HG03558 (cell line): ENCODE results near the gene PADI2.

Experiments
- ATAC-seq: cut with Tn5 transposase; IDR thresholded peaks from one replicate; pipeline ENCODE4 v1.9.1; 2021; ENCODE audit warnings: moderate number of reproducible peaks; ENCODE audit not compliant: unreplicated experiment; ENCODE audit errors: extremely low read depth

The PADI2 gene

GRCh38 chr1:17030206-17030605 lies 89.0 kb downstream of the PADI2 start:
- no peak for ATAC-seq

GRCh38 chr1:17028662-17029188 lies 90.5 kb downstream of the PADI2 start:
- no peak for ATAC-seq

GRCh38 chr1:17027900-17028299 lies 91.4 kb downstream of the PADI2 start:
- ATAC-seq, result no peak

GRCh38 chr1:17027403-17027802 lies 91.8 kb downstream of the PADI2 start:
- no peak for ATAC-seq

- no peak for ATAC-seq
Observed at GRCh38 chr1:17024721-17025120, 94.5 kb downstream of the PADI2 start.

GRCh38 chr1:17023573-17023972 lies 95.7 kb downstream of the PADI2 start:
- ATAC-seq, result no peak

GRCh38 chr1:17023102-17023501 lies 96.1 kb downstream of the PADI2 start:
- peak; percentile 52 for ATAC-seq

- ATAC-seq, result no peak
Observed at GRCh38 chr1:17021896-17022295, 97.4 kb downstream of the PADI2 start.

- no peak for ATAC-seq
Observed at GRCh38 chr1:17020502-17020901, 98.7 kb downstream of the PADI2 start.

GRCh38 chr1:17018849-17019248 lies 100.4 kb downstream of the PADI2 start:
- no peak for ATAC-seq

GRCh38 chr1:17017435-17017834 lies 101.8 kb downstream of the PADI2 start:
- ATAC-seq, result no peak
